Upper lobe of left lung (tissue), 6 donors: ENCODE measurements around the gene CELF1. TPM values are rescaled to one million over a fixed set of nuclear protein-coding genes. Genes with fewer than 3 reads are reported as not detected.
A peak's percentile ranks its signal among the peaks of the same experiment; 100 is the strongest.

ENCODE experiments used
- ATAC-seq, 2 donors: fragments of 200-7000 bp; cut with Tn5 transposase; one replicate each; pipeline ENCODE4 v1.9.1; 2022; ENCODE audit warnings: mild to moderate bottlenecking in 2 of 2, moderate library complexity in 2 of 2; ENCODE audit not compliant: low FRiP score in 2 of 2
- DNase-seq, 2 donors: peaks; one replicate each; pipeline ENCODE4 v3.0.0-alpha.2; 2019 to 2020
- H3K27ac ChIP-seq, 4 donors: fragments of 200-600 bp; sonication (generic); one replicate each; pipeline ENCODE4 v1.5.1; 2016 to 2019
- H3K27me3 ChIP-seq, 4 donors: fragments of 200-600 bp; sonication (generic); one replicate each; pipeline ENCODE4 v1.5.1; 2017 to 2019
- H3K36me3 ChIP-seq, 4 donors: fragments of 200-600 bp; sonication (generic); one replicate each; pipeline ENCODE4 v1.5.1; 2016 to 2019
- H3K4me1 ChIP-seq, 4 donors: fragments of 200-600 bp; sonication (generic); one replicate each; pipeline ENCODE4 v1.5.1; 2018 to 2019
- H3K4me3 ChIP-seq, 4 donors: fragments of 200-600 bp; sonication (generic); one replicate each; pipeline ENCODE4 v1.5.1; 2017 to 2019; ENCODE audit warnings: mild to moderate bottlenecking in 2 of 4, moderate library complexity in 1 of 4
- H3K9me3 ChIP-seq, 4 donors: fragments of 200-600 bp; sonication (generic); one replicate each; pipeline ENCODE4 v1.5.1; 2018 to 2019
- CTCF ChIP-seq, 6 experiments: fragments of 450-650 bp in 4 of 6; fragments of 200-600 bp in 2 of 6; sonication (generic) in 2 of 6; IDR thresholded peaks; one replicate each; pipeline ENCODE4 v1.5.1; 2016 to 2019; ENCODE audit warnings: antibody characterized with exemption in 6 of 6
- EP300 ChIP-seq, 4 donors: sonication (generic); formaldehyde crosslinking; IDR thresholded peaks; one replicate each; pipeline ENCODE4 v1.5.1; 2017; ENCODE audit warnings: antibody characterized with exemption in 4 of 4, control low read depth in 2 of 4
- POLR2A ChIP-seq, 4 donors: fragments of 450-650 bp; IDR thresholded peaks; one replicate each; pipeline ENCODE4 v1.5.1; 2016 to 2017; ENCODE audit warnings: antibody characterized with exemption in 4 of 4, mild to moderate bottlenecking in 2 of 4
- POLR2AphosphoS5 ChIP-seq, 2 donors: sonication (generic); formaldehyde crosslinking; IDR thresholded peaks; one replicate each; pipeline ENCODE4 v1.5.1; 2017; ENCODE audit warnings: antibody characterized with exemption in 2 of 2
- WGBS, 2 donors: methylation state at CpG; one replicate each; pipeline ENCODE4 v1.1.5; 2017 to 2018; 5-methylcytosine and 5-hydroxymethylcytosine counted together
- total RNA-seq, 6 donors: library from RNA; depleted of rRNA in 4 of 6; stranded (reverse); fragments of >200 nt in 4 of 6; gene quantifications; one replicate each; pipeline versions ENCODE4 v1.1.0 to v1.2.1, GENCODE V29; 2016 to 2021
- donor health status: DM: no; HTN: no; CAD: no; lungs with moderate emphysema.
- donor health status: DM: no; HTN: yes; CAD: no; lungs with severe emphysema.

The CELF1 gene
- total RNA-seq, 6 donors from 2014 or later: 82.7 to 194 (median 113) TPM

- TF ChIP-seq CTCF (IDR thresholded peaks at IDR 0.05) (peak in 1 of 6 experiments; percentile 23), POLR2AphosphoS5 (IDR thresholded peaks at IDR 0.05) (peak; percentile 93 to 97), POLR2A (IDR thresholded peaks at IDR 0.05) (peak in 2 of 4 donors; percentile 35 to 76), EP300 (IDR thresholded peaks at IDR 0.05) (peak in 1 of 4 donors; percentile 52)
- DNase-seq: peak; percentile 92 to 93
- peak; percentile 94 to 98 for ATAC-seq
- Histone ChIP-seq H3K27ac (peak within 1 kb of the TSS; percentile 80 to 96 (median 89)), H3K36me3 (peaks cover 30 to 66% (median 51%) of the 10 kb centered on the region in 4 donors), H3K4me1 (peaks cover 20 to 29% (median 28%) of the 10 kb centered on the region in 4 donors), H3K27me3 (no peaks in the 10 kb centered on the region), H3K4me3 (peak within 1 kb of the TSS; percentile 77 to 99 (median 90)), H3K9me3 (no peaks in the 10 kb centered on the region)
- WGBS, 2 donors: 0 to 1% methylated on average over 18 to 47 of the region's 72 CpGs
Measured at GRCh38 chr11:47578524-47579494, 25.9 kb upstream of the CELF1 start, which contains the start of the genes KBTBD4 and NDUFS3. TSS of gene KBTBD4 (minus strand) at chr11:47578970. CDS start at chr11:47578951, 19 bp downstream. TSS of gene NDUFS3 (plus strand) at chr11:47579074. CDS start at chr11:47579092, 18 bp downstream.

GRCh38 chr11:47577460-47578041 is 24.6 kb upstream of the CELF1 start:
- no peak for ATAC-seq
- H3K9me3 ChIP-seq: no peaks in the 10 kb centered on the region
- no peak for TF ChIP-seq POLR2A (IDR thresholded peaks at IDR 0.05)
- no peak for TF ChIP-seq EP300 (IDR thresholded peaks at IDR 0.05)
- no peak for TF ChIP-seq POLR2AphosphoS5 (IDR thresholded peaks at IDR 0.05)
- TF ChIP-seq CTCF (IDR thresholded peaks at IDR 0.05): no peak
- H3K27me3 ChIP-seq: no peaks in the 10 kb centered on the region
- H3K36me3 ChIP-seq: peaks cover 29 to 66% (median 49%) of the 10 kb centered on the region in 4 donors
- H3K4me1 ChIP-seq: peaks cover 20 to 29% (median 28%) of the 10 kb centered on the region in 4 donors
- H3K27ac ChIP-seq: peak overlapping the region in 1 of 4 donors; percentile 96
- no peak for DNase-seq
- peak overlapping the region in 2 of 4 donors; percentile 85 to 99 for H3K4me3 ChIP-seq
- 79 to 84% methylated on average over 13 of the region's 13 CpGs for WGBS, 2 donors

- 92 to 100% methylated on average over 3 to 11 of the region's 11 CpGs for WGBS, 2 donors
Measured at GRCh38 chr11:47573321-47573720, 20.4 kb upstream of the CELF1 start.

GRCh38 chr11:47572715-47573255 is 19.9 kb upstream of the CELF1 start:
- ATAC-seq: no peak
- no peak overlapping the region for H3K27ac ChIP-seq

More at GRCh38 chr11:47573321-47573720, 20.4 kb upstream of the CELF1 start:
- no peak overlapping the region for H3K27ac ChIP-seq
- H3K27me3 ChIP-seq: no peaks in the 10 kb centered on the region
- H3K9me3 ChIP-seq: no peaks in the 10 kb centered on the region
- DNase-seq (no peak), ATAC-seq (no peak)
- H3K36me3 ChIP-seq: peaks cover 19 to 74% (median 39%) of the 10 kb centered on the region in 4 donors
- H3K4me3 ChIP-seq: no peak overlapping the region
- TF ChIP-seq POLR2A (IDR thresholded peaks at IDR 0.05): no peak
- TF ChIP-seq EP300 (IDR thresholded peaks at IDR 0.05): no peak
- TF ChIP-seq POLR2AphosphoS5 (IDR thresholded peaks at IDR 0.05): no peak
- H3K4me1 ChIP-seq: peaks cover 9 to 15% (median 14%) of the 10 kb centered on the region in 4 donors

More at GRCh38 chr11:47572715-47573255, 19.9 kb upstream of the CELF1 start:
- DNase-seq: no peak
- no peaks in the 10 kb centered on the region for H3K9me3 ChIP-seq
- TF ChIP-seq CTCF (IDR thresholded peaks at IDR 0.05) (no peak), EP300 (IDR thresholded peaks at IDR 0.05) (no peak), POLR2AphosphoS5 (IDR thresholded peaks at IDR 0.05) (no peak), POLR2A (IDR thresholded peaks at IDR 0.05) (no peak)
- peaks cover 5 to 10% (median 9%) of the 10 kb centered on the region in 4 donors for H3K4me1 ChIP-seq
- no peaks in the 10 kb centered on the region for H3K27me3 ChIP-seq
- no peak overlapping the region for H3K4me3 ChIP-seq
- H3K36me3 ChIP-seq: peaks cover 19 to 74% (median 39%) of the 10 kb centered on the region in 4 donors
- 61 to 68% methylated on average over 3 to 8 of the region's 8 CpGs for WGBS, 2 donors
